ENCODE data around the gene PSMA6. TPM values are rescaled to one million over a fixed set of nuclear protein-coding genes. Genes with fewer than 3 reads are reported as not detected.

Gene PSMA6
- total RNA-seq, 2 donors from 2014 or later: 178 to 197 TPM

- H3K4me3 ChIP-seq: no peak overlapping the region
- H3K9ac ChIP-seq (ENCODE audit: low read depth in 2 of 2, low read length in 2 of 2): no peak overlapping the region
- no peaks in the 10 kb centered on the region for H3K27me3 ChIP-seq
- no peak for DNase-seq
- no peaks in the 10 kb centered on the region for H3K9me3 ChIP-seq
- H3K36me3 ChIP-seq: peaks cover 6% of the 10 kb centered on the region
- intact Hi-C loops (cut with DNase I): no loop called here
- no peaks in the 10 kb centered on the region for H3K4me1 ChIP-seq
- no peak for TF ChIP-seq CTCF (IDR thresholded peaks at IDR 0.05)
- H3K27ac ChIP-seq: no peak overlapping the region
Observed at GRCh38 chr14:35304812-35305462, 12.8 kb downstream of the PSMA6 start.

GRCh38 chr14:35305633-35306032 lies 13.5 kb downstream of the PSMA6 start:
- H3K4me3 ChIP-seq: no peak overlapping the region
- no peak overlapping the region for H3K9ac ChIP-seq (ENCODE audit: low read depth in 2 of 2, low read length in 2 of 2)
- H3K27ac ChIP-seq: no peak overlapping the region
- H3K4me1 ChIP-seq: no peaks in the 10 kb centered on the region
- H3K27me3 ChIP-seq: no peaks in the 10 kb centered on the region
- peaks cover 13% of the 10 kb centered on the region for H3K36me3 ChIP-seq
- intact Hi-C loops (cut with DNase I): no loop called here
- DNase-seq: no peak
- no peaks in the 10 kb centered on the region for H3K9me3 ChIP-seq
- TF ChIP-seq CTCF (IDR thresholded peaks at IDR 0.05): no peak

GRCh38 chr14:35306114-35306513 lies 13.9 kb downstream of the PSMA6 start:
- no peak for DNase-seq
- Histone ChIP-seq H3K9me3 (no peaks in the 10 kb centered on the region), H3K27ac (no peak overlapping the region), H3K4me1 (no peaks in the 10 kb centered on the region), H3K27me3 (no peaks in the 10 kb centered on the region), H3K4me3 (no peak overlapping the region), H3K36me3 (peaks cover 13% of the 10 kb centered on the region), H3K9ac (ENCODE audit: low read depth in 2 of 2, low read length in 2 of 2) (no peak overlapping the region)
- intact Hi-C loops (cut with DNase I): no loop called here
- TF ChIP-seq CTCF (IDR thresholded peaks at IDR 0.05): no peak

GRCh38 chr14:35317820-35318219 lies 25.6 kb downstream of the PSMA6 start:
- no peak overlapping the region for H3K9ac ChIP-seq (ENCODE audit: low read depth in 2 of 2, low read length in 2 of 2)
- H3K4me3 ChIP-seq: no peak overlapping the region
- H3K4me1 ChIP-seq: no peaks in the 10 kb centered on the region
- H3K36me3 ChIP-seq: no peaks in the 10 kb centered on the region
- no peak for DNase-seq
- H3K27me3 ChIP-seq: no peaks in the 10 kb centered on the region
- intact Hi-C loops (cut with DNase I): no loop called here
- H3K27ac ChIP-seq: no peak overlapping the region
- no peak for TF ChIP-seq CTCF (IDR thresholded peaks at IDR 0.05)
- no peaks in the 10 kb centered on the region for H3K9me3 ChIP-seq

- DNase-seq: no peak
- Histone ChIP-seq H3K4me1 (no peaks in the 10 kb centered on the region), H3K27ac (no peak overlapping the region), H3K27me3 (no peaks in the 10 kb centered on the region), H3K36me3 (no peaks in the 10 kb centered on the region), H3K9me3 (no peaks in the 10 kb centered on the region), H3K4me3 (no peak overlapping the region), H3K9ac (ENCODE audit: low read depth in 2 of 2, low read length in 2 of 2) (no peak overlapping the region)
- TF ChIP-seq CTCF (IDR thresholded peaks at IDR 0.05): no peak
- intact Hi-C loops (cut with DNase I): no loop called here
Observed at GRCh38 chr14:35319509-35319908, 27.3 kb downstream of the PSMA6 start.

Measured in colonic mucosa (tissue), 4 donors.